WI38 (cell line): Measurements from ENCODE around the gene ARMC10.

Experiments
- H3K4me3 ChIP-seq: 2 replicates; pipeline ENCODE4 v1.5.1; 2011; ENCODE audit warnings: low read depth, mild to moderate bottlenecking, control low read depth, low read length
- CTCF ChIP-seq: IDR thresholded peaks from 2 replicates; pipeline ENCODE4 v1.5.1; 2012; ENCODE audit warnings: low read depth, mild to moderate bottlenecking, control low read depth, low read length

ARMC10 gene

GRCh38 chr7:103116991-103117390 lies 42.1 kb downstream of the ARMC10 start:
- no peak for TF ChIP-seq CTCF
- no peak overlapping the region for H3K4me3 ChIP-seq

GRCh38 chr7:103117465-103117864 lies 42.5 kb downstream of the ARMC10 start:
- no peak overlapping the region for H3K4me3 ChIP-seq
- no peak for TF ChIP-seq CTCF

GRCh38 chr7:103119791-103120291 lies 44.9 kb downstream of the ARMC10 start:
- TF ChIP-seq CTCF, result no peak
- H3K4me3 ChIP-seq, result no peak overlapping the region

GRCh38 chr7:103120362-103120761 lies 45.4 kb downstream of the ARMC10 start:
- no peak for TF ChIP-seq CTCF

GRCh38 chr7:103121641-103122040 lies 46.7 kb downstream of the ARMC10 start:
- no peak for TF ChIP-seq CTCF
- H3K4me3 ChIP-seq, result no peak overlapping the region

More at GRCh38 chr7:103120362-103120761, 45.4 kb downstream of the ARMC10 start:
- H3K4me3 ChIP-seq, result no peak overlapping the region

GRCh38 chr7:103123529-103123928 lies 48.6 kb downstream of the ARMC10 start:
- H3K4me3 ChIP-seq, result no peak overlapping the region
- TF ChIP-seq CTCF, result no peak

GRCh38 chr7:103124429-103124979 lies 49.6 kb downstream of the ARMC10 start:
- no peak for TF ChIP-seq CTCF
- H3K4me3 ChIP-seq, result no peak overlapping the region
